Stimulated activated CD4-positive, alpha-beta T cell treated with anti-CD3 and anti-CD28 coated beads, Interleukin-2, amount 100 ng/mL, for 48 hours (primary cell): ENCODE measurements around the gene TENM4.
A peak's percentile ranks its signal among the peaks of the same experiment; 100 is the strongest.

Experiments used
- DNase-seq, 2 donors: peaks; one replicate each; pipeline ENCODE4 v3.0.0-alpha.2; 2020

Gene TENM4

DNA sequence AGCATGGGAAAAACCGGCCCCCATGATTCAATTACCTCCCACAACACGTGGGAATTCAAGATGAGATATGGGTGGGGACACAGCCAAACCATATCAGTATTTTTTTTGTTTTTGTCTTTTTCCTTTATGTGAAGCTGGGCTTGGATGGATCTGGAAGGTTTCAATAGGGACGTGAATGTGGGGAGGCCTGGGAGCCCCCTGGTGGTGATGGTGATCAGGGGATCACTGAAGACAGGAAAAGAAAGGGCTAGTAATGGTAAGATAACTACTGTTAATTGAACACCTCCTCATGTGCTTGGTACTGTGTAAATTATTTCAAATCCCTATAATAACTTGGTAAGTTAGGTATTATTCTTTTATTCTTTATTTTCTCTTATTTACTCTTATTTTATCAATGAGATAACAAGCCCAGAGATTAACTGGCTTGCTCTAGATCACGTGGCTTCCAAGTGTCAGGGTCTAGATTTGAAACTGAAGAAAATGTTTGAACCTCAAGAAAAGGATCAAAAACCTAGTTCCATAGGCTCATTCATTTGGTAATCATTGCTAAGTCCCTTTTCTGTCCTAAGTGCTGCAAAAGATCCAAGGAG is 364.2 kb downstream of the TENM4 start:
- peak in 1 of 2 donors; percentile 2 for DNase-seq

DNA sequence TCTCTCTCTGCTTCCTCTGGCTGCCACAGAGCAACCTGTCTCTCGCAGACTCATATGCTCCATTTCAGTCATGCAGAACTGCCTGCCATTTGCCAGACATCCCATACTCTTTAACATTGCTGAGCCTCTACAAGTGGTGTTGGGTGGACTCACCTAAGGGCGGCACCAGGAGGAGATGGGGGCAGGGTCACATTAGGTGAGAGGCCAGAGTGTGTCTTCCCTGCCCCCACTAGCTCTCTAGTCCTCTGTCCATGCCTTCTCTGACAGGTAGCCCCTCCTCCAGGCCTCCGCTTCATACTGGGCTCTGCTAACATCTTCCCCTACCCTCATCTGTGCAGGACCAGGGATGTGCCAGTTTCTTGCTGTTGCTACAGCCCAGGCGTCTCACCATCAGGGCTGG is 366.3 kb downstream of the TENM4 start:
- DNase-seq, result no peak

DNA sequence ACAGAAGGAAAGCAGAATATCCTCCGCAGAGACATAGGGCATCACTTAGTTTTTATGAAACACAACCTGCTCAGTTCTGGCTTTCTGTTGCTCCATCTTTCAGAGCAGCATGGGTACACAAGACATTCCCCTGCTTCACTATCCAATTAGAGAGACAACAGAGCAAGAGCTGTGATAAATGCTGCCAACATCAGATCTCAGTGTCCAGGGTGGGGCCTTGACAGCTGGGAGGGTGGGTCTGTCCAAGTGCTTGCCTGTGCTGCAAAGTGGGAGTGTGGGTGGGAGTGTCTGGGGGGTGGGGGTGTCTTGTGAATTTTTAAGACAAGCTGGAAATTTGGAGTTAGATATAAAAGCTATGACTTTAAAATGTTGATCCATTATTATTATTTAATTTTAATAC is 369.6 kb downstream of the TENM4 start:
- no peak for DNase-seq

DNA sequence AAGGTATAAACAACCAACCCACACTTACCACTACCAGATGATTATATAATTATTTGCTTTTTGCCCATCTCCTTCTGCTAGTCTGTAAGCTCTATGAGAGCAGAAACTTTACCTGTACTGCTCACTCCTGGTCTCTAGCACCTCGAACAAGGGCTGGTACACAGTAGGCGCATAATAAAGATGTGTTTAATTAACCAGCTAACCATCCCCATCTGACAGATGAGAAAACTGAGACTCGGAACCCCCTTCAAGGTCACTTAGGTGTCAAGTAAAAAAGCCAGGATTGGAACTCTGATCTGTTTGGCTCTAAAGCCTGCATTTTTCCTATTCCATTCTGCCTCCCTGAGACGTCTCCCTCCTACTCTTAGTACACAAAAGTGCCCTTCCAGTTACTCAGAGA is 370.3 kb downstream of the TENM4 start:
- no peak for DNase-seq

DNA sequence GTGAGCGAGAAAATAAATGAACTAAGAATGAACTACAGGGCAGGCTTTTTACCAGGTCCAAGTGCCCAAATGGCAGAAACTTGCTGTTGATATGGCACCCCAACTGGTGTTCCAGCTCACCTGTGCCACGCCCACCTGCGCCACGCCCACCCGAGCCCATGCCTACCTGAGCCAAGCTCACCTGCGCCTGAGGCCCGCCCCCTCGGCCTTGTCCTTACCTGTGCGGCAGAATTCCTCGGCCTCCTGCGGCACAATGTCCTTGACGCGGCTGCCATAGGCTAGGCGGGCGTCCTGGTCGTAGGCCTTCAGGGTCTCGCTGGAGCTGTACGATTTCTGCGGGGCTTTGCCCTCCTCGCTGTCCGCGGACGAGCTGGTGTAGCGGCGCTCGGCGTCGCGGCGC is 371.3 kb downstream of the TENM4 start:
- no peak for DNase-seq

DNA sequence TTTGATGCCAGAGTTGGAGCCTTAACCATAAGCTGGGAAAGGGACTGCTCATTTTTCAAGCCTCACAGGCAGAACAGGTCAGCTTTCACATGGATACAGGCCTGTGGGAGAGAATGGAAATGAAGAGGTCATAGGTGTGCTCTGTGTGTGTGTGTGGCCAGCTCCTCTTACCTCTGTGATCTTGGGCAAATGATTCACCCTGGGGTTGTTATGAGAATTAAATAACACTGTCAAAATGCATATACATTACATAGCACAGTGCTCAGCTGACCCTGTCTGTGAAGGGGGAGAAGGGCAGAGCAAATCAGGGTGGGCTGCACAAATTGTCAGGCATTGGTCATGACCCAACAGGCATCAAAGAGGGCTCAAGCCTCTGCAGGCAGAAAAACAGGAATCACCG is 372.5 kb downstream of the TENM4 start:
- DNase-seq, result no peak

DNA sequence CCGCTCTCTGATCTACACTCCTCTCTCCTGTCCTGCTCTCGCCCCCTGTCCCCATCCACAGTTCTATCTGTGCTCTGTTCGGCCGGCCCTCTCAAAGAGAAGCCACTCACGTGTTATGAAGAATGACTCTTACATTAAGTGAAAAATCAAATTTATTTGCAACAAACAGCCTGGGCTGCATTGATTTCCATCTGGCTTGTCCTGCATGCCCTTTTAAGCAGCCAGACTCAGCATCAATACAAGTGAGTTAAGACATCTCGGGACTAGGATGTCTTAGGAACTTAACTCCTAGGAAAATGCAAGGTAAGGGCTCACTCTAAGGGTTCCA is 373.5 kb downstream of the TENM4 start:
- no peak for DNase-seq

DNA sequence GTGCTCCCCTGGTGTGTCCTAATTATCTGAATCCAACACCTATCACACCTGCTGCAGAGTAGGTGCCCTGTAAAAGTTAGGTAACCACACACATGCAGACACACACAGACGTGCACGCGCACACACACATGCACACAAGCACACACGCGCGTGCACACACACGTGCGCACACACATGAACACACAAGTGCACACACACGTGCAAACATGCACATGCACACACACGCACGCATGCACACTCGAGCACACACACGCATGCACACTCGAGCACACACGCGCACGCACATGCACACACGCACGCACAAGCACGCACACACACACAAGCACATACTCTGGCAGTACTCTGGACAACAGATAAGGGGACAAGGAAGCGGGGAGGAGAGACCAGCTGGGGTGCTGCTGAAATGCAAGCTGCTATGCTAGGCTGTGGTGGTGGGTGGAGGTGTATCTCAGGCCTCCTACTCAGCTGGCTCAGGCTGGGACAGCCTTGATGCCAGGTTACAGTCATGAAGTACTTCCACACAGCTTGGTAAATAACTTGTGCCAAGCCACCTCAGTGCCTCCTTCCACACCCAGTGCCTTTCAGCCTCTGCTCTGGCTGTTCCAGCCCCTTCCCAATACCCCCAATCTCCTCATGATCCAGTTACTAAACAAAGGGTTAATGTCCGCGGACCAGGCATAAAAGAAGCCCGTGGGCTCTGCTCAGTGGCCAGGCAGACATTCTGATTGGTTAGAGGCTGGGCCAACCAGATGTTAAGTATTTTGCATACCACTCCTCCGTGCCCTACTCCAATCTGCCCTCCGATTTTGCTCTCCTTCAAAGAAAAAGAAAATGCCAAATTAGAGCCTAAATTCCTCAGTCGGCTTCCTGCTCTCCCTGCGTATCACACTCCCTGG is 374.1 kb downstream of the TENM4 start:
- DNase-seq, result no peak

DNA sequence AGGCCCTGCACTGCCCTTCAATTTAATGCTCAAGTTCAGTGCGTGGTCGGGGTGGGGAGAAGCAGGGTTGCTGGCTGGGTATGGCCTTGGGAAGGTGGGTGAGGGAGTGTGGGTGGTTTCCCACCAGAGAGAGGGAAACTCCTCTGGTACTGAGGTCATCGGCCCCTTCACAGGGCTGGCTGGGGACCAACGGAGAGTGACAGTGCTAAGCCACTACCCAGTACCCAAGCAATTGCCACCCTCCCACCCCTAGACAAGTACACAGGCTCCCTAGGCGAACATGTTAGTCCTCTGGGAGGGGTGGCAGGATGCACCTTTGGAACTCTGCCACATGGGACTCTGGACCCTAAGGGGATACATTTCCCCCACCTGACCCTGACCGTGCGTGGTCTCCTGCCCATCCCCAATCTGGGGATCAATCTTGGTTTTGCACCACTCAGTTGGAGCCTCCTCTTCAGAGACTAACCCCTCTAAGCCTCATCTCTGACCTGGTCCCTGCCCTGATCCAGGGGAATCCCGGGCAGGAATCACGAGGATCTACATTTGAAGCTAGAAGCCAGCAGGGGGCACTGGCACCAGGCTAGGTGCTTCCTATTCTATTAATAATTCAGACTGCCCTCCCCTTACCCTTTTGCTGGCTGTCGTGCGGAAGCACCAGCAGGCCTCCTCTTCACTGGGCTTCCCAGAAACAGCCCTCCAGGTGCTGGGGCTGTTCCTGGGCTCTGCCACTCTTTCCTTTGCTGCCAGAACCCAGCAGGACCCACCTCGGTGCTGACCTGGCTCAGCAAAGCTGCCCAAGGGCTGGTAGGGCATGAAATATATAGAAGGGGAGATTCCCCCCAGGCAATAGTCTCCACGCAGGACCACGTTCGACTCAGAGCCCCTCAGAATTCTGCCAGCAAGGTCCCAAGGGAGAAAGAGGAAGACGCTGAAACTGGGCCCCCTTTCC is 377.7 kb downstream of the TENM4 start:
- DNase-seq, result no peak

DNA sequence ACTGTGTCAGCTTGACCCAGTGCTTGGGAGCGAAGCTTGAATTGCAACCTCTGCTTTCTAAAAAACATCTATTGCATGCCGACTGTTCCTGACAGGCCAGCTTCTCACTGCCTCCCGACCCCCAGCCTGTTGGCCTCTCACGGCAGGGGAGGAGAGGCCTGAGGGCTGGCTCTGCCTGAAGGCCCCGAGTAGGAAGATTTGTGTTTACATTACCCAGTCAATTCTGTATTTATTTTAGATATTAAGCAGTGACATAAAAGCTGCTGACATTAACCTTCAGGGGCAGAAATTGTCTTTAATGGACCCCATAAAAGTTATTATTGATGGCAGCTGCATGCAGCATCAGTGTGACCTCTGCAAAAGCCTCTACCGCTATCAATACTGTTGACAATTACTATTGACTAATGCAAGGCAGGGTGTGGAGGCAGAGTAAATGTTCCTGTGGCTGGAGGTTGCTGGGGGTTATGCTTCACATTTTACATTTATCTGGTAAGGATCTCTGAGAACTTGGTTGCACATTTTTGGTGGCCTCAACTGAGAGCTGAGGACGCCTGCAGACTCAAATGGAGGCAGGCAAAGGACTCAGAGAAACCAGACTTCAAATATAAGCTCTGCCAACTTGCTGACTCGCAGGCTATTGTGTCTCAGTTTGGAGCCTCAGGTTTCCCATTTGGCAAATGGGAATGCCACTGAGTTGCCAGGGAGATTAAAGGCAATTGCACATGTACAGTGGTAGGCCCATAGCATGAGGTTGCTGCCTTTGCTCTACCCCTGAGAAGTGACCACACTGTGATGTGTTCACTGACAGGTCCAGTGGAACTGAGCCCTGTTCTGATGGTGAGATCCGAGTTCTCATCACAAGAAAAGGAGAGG is 380.5 kb downstream of the TENM4 start:
- no peak for DNase-seq

DNA sequence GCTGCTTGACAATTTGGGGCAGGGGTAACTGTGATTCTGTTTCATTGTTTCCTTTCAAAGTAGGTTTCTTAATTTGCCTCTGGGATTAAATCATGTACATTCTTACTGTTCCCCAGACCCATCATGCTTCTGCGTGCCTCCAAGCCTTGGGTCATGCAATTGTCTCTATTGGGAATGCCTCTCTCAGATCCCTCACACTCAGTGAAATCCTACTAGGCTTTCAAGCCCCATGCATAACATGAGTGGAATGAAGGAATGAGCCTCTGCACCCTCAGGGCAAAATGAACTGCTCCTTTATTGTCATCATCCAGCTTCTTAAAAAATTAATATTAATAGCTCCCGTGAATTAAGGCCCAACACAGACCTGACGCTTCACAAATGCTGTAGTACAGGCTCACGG is 381.7 kb downstream of the TENM4 start:
- no peak for DNase-seq

DNA sequence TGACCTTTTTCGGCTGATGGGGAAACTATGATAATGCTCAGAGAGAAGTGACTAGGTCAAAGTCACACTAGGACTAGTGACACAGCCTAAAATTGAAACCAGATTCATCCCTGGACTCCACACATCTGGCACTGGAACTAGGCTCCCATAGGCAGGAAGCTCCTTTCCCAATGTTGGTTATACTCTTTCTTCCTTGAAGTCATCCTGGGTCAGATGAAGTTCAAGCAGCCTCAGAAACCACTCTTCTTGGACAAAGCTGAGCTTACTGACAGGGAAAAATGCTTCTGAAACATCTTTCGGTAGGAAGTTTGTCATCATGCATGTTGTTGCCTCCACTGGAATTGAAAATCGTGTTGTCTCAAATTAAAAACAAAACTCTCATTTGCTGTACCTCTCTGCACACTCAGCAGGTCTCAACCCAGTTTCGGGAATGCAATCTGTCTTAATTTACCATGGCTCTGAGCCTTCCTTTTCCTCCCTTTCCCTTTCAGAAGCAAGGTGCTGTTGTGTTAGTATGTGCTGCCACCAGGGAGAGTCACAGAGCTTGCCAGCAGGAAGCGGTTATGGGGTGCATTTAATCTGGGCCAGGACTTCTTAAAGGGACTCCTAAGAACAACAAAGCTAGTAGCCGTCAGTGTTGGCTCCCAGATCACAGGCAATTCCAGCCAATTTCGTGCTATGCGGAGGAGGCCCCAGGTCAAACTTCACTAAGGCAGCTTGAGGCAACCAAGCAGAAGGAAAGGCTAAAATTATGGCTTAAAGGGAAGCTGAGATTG is 384.8 kb downstream of the TENM4 start:
- DNase-seq, result no peak

DNA sequence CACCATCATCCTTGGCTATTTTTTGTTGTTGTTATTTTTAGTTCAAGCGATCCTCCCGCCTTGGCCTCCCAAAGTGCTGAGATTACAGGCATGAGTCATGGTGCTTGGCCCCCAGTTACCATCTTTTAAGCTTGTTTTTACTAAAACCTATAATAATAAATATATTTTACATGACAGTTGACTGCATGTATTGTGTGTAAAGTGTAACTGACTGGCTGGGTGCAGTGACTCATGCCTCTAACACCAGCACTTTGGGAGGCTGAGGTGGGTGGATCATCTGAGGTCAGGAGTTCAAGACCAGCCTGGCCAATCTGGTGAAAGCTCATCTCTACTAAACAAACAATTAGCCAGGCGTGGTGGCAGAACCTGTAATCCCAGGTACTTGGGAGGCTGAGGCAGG is 386.2 kb downstream of the TENM4 start:
- DNase-seq, result no peak

DNA sequence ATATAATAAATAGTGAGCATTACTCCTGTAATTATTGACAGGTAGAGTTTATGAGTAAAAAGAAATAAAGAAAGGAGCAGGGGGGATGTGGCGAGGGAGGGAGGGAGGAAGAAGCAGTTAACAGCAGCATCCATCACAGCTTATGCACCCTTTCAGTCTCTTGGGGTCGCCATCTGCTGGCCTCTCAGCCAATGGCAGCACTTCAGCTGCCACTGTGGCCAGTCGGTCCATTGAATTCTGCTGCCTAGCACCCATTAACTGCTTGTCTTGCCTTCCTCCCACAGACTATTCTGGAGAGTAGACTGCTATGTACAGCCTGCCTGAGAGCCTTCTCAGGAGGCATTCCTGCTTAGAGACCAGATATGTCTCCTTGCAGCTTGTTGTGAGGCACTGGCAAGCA is 388.3 kb downstream of the TENM4 start:
- DNase-seq, result no peak

DNA sequence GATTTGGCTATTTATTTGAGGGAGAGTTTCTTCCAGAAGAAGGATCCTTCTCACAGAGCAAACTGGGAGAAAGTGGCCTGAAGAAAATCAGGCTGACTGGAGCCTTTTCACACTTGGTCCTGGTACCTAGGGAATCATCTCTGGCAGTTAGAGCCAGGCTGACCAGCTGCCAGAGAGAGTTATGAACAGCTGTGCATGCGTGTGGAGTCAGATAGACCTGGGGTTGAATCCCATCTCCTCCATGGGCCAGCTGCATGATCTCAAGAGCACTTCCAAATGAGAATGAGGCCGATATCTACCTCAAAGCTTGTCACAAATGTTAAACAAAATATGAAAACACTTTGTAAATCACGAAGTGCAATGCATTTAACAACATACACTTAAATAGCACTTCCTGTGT is 390.0 kb downstream of the TENM4 start:
- DNase-seq, result no peak

DNA sequence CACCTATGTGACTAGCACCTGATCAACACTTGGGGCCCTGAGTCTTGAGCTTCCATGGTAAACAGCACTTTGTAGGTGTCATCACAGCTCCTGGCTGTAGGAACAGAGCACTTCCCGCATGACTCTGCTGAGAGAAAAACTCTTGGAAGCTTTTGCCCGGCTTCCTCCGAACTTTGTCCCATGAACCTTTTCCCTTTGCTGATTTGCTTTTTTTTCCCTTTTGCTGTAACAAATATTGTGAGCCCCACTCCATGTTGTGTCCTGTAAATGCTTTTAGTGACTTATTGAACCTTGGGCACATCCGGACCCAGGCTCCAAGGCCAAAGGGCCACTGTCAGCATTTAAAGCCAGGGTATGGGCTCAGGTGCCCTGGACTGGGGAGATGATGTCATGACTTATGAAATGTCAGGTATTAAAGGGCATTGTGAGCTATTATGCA is 391.1 kb downstream of the TENM4 start:
- DNase-seq, result no peak

DNA sequence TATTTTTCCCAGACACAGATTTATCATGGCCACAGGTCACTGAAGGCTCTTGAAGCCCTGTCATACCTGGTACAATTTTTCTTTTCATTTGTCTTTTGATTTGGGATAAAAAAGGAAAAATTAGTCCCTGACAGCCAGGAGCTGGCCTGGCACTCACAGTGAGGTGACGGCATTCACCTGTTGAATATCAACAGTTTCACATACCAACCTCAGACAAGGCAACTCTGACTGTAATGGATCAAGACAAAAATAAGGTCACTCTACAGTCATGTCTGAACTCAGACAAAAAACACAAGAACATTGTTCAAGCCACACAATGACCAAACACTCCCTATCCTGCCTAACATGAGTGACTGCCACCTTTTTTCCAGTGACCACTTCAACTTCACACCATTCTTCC is 392.9 kb downstream of the TENM4 start:
- DNase-seq, result no peak

DNA sequence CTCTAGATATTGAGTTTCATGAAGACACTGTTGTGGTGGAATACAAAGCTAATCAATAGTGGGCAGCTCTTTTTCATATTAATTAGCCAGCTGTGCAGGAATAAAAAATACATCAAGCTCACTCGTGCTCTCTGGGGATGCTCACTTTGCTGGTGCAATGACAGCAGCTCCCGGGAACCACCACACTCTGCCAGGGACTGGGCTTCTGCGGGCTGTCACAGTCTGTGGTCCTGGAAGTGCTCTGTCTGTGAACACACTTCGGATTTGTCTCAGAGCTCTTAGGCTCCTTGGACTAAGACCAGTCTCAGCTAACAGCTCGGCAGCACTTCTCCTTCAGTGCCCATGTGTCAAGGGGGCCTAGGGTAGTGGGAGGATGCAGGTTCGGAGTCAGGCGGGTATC is 393.5 kb downstream of the TENM4 start:
- no peak for DNase-seq

DNA sequence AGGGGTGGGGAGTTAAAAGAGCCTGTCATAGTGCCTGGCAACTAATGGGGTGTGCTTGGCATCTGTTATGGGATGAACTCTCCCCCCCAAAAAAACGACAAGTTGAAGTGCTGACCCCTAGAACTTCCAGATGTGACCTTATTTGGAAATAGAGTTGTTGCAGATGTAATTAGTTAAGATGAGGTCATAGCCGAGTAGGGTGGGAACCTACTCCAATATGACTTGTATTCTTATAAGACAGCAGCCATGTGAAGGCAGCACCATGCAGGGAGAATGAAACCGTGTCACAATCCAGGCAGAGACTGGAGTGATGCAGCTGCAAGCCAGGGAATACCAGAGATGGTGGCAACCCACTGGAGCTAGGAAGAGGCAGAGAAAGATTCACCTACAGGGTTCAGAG is 394.5 kb downstream of the TENM4 start:
- DNase-seq, result no peak

DNA sequence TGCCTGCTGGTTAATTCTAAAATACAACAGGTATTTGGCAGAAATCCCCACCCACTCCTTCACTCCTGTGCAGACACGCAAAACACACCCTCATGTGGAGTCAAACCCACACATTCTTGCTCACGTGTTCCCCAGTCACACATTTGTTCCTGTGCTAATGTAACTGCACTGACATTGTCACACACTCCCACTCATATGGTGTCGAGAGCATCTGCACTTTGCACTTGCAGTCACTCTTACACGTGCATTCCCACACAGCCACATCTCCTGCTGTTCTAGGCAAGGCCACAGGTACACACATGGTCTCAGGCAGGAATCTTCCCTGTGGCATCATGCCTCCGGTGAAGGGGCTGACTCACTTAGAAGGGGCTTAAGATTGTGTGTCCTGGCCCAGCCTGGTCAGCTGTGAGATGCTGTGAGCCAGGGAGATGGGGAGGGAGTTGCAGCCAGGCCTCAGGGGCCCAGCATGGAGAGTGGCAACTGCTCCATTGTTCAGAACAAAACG is 395.0 kb downstream of the TENM4 start:
- no peak for DNase-seq

DNA sequence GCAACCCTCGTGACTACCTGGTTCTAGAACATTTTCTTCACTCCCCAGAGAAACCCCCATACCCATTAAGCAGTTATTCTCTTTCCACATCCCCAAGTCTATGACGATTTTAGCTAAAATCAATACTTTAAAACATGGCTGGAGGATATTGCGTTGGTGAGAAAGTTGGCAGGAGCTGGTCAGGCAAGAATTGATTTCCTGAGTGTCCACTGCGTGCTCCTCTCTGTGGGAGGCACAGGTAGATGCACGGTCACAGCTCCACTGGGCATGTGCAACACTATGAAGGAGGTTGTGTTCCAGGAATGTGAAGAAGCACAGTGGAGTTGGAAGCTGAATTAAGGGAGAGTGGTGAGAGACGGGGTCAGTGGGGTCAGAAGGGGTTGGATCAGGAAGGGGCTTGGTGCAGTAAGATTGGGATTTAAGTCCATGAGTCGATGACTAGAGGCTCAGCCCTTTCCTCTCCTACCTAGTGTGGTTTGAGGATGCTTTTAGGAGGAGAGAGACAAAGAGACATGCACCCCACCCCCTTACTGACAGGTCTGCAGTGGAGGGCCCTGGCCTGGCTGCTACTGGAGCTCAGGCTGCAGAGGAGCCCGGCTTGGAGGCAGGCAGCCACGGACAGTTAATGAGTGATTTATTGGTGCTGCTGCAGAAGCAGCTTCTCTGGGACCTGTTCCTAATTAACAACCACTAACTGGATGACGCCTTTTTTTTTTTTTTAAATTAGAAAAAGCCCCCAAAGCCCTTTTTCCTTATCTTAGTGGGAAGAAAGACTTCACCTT is 395.6 kb downstream of the TENM4 start:
- no peak for DNase-seq
